ENCODE measurements around the gene EZR.

EZR gene

DNA sequence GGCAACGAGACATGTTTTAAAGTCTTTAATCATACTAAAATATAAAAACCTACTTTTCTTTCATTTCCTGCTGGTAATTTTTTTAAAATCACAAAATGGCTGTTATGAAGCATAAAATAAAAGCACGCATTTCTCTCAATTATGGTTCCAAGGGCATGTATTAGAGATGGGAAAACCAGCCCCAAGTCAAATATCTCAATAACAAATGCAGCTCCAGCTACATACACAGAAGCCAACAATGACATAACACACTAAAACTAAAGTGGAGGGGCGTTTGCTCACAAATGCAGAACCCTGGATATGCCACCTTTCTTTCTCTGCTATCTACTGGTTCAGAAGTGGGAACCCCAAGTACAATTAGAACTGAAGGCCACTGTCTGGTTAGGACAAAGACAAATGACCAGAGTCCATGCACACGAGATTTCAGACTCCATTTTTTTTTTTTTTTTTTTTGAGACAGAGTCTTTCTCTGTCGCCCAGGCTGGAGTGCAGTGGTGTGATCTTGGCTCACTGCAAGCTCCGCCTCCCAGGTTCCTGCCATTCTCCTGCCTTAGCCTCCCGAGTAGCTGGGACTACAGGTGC, 27.8 kb downstream of the EZR start:
- H3K9me2 ChIP-seq (replicated peaks; ENCODE audit: insufficient read depth, low read length) = no peaks in the 10 kb centered on the region
- H3K4me2 ChIP-seq (ENCODE audit: low read depth, low read length) = no peak overlapping the region
- peaks cover 3% of the 10 kb centered on the region; the same call in 1 of the 2 replicates for H4K20me1 ChIP-seq (ENCODE audit: insufficient read depth, low read length)
- H3K4me1 ChIP-seq (ENCODE audit: low read length) = 0 out of 2 replicates have a peak, but pooled peaks cover 6% of the 10 kb centered on the region
- H3F3A ChIP-seq (ENCODE audit: insufficient read depth, low read length) = no peaks in the 10 kb centered on the region
- no peaks in the 10 kb centered on the region for H3K36me3 ChIP-seq (replicated peaks; ENCODE audit: insufficient read depth, low read length)
- H3K27ac ChIP-seq (ENCODE audit: low read length) = no peak overlapping the region
- H3K27me3 ChIP-seq (replicated peaks; ENCODE audit: insufficient read depth, low read length) = no peaks in the 10 kb centered on the region
- no peak overlapping the region for H3K4me3 ChIP-seq (ENCODE audit: low read length)
- peaks cover 91% of the 10 kb centered on the region for H3K79me2 ChIP-seq (ENCODE audit: low read length)
- TF ChIP-seq CTCF (IDR thresholded peaks at IDR 0.05; ENCODE audit: low read length) (no peak), EZH2 (optimal IDR thresholded peaks at IDR 0.05; ENCODE audit: low read depth, low read length) (no peak), EZH2phosphoT487 (IDR thresholded peaks at IDR 0.05; ENCODE audit: low read length) (no peak)
- H3K9ac ChIP-seq (ENCODE audit: low read length) = no peak overlapping the region
- H3K9me3 ChIP-seq (replicated peaks; ENCODE audit: insufficient read depth, low read length) = no peaks in the 10 kb centered on the region
- no peak for DNase-seq
- no peak overlapping the region for H2AFZ ChIP-seq (ENCODE audit: low read length)

DNA sequence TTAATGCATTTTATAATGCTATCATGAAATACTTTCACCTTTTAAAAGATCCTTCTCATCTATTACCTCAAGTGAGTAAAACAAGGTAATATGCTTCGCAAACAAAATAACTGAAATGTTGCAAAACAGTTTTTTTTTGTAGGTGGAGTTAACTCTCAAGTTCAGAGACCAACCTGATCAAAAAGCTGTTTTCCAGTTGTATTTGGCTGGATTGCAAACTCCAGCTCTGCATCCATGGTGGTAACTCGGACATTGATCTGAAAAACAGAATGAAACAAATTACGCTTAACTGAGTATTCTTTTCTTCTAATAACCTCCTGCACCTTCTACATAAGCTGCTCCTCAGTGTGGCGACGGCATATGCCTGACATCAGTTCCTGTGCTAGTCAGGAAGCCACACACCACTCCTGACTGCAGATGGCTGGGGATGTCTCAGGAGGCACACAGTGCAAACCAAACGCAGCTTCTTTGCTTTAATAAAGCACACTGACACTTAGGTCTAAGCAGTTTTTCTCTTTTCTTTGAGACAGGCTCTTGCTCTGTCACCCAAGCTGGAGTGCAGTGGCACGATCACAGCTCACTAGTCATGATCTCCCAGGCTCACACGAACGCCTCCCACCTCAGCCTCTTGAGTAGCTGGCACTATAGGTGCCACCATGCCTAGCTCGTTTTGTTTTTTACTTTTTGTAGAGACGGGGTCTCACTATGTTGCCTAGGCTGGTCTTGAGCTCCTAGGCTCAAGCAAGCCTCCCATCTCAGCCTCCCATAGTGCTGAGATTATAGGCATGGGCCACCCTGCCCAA, 29.9 kb downstream of the EZR start:
- TF ChIP-seq EZH2phosphoT487 (IDR thresholded peaks at IDR 0.05; ENCODE audit: low read length) (no peak), EZH2 (optimal IDR thresholded peaks at IDR 0.05; ENCODE audit: low read depth, low read length) (no peak), CTCF (IDR thresholded peaks at IDR 0.05; ENCODE audit: low read length) (no peak)
- H3K27ac ChIP-seq (ENCODE audit: low read length) = no peak overlapping the region
- H3K4me2 ChIP-seq (ENCODE audit: low read depth, low read length) = no peak overlapping the region
- peaks cover 74% of the 10 kb centered on the region for H3K79me2 ChIP-seq (ENCODE audit: low read length)
- 0 out of 2 replicates have a peak, but pooled peaks cover 6% of the 10 kb centered on the region for H3K4me1 ChIP-seq (ENCODE audit: low read length)
- H2AFZ ChIP-seq (ENCODE audit: low read length) = no peak overlapping the region
- no peak for DNase-seq
- no peaks in the 10 kb centered on the region for H3K9me2 ChIP-seq (replicated peaks; ENCODE audit: insufficient read depth, low read length)
- no peak overlapping the region for H3K4me3 ChIP-seq (ENCODE audit: low read length)
- H3F3A ChIP-seq (ENCODE audit: insufficient read depth, low read length) = no peaks in the 10 kb centered on the region
- no peak overlapping the region for H3K9ac ChIP-seq (ENCODE audit: low read length)
- no peaks in the 10 kb centered on the region for H3K36me3 ChIP-seq (replicated peaks; ENCODE audit: insufficient read depth, low read length)
- H4K20me1 ChIP-seq (ENCODE audit: insufficient read depth, low read length) = peaks cover 3% of the 10 kb centered on the region; the same call in 1 of the 2 replicates
- H3K9me3 ChIP-seq (replicated peaks; ENCODE audit: insufficient read depth, low read length) = no peaks in the 10 kb centered on the region
- no peaks in the 10 kb centered on the region for H3K27me3 ChIP-seq (replicated peaks; ENCODE audit: insufficient read depth, low read length)

GRCh38 chr6:158787395-158787794, 31.8 kb downstream of the EZR start:
- H4K20me1 ChIP-seq (ENCODE audit: insufficient read depth, low read length) = peaks cover 3% of the 10 kb centered on the region; the same call in 1 of the 2 replicates
- H3K4me3 ChIP-seq (ENCODE audit: low read length) = no peak overlapping the region
- DNase-seq = no peak
- H3K79me2 ChIP-seq (ENCODE audit: low read length) = peaks cover 60% of the 10 kb centered on the region
- H3K36me3 ChIP-seq (replicated peaks; ENCODE audit: insufficient read depth, low read length) = no peaks in the 10 kb centered on the region
- no peaks in the 10 kb centered on the region for H3K9me3 ChIP-seq (replicated peaks; ENCODE audit: insufficient read depth, low read length)
- no peaks in the 10 kb centered on the region for H3K4me1 ChIP-seq (ENCODE audit: low read length)
- TF ChIP-seq CTCF (IDR thresholded peaks at IDR 0.05; ENCODE audit: low read length) = no peak
- no peak for TF ChIP-seq EZH2phosphoT487 (IDR thresholded peaks at IDR 0.05; ENCODE audit: low read length)
- TF ChIP-seq EZH2 (optimal IDR thresholded peaks at IDR 0.05; ENCODE audit: low read depth, low read length) = no peak
- no peak overlapping the region for H3K27ac ChIP-seq (ENCODE audit: low read length)
- H3F3A ChIP-seq (ENCODE audit: insufficient read depth, low read length) = no peaks in the 10 kb centered on the region
- no peak overlapping the region for H2AFZ ChIP-seq (ENCODE audit: low read length)
- no peaks in the 10 kb centered on the region for H3K9me2 ChIP-seq (replicated peaks; ENCODE audit: insufficient read depth, low read length)
- no peaks in the 10 kb centered on the region for H3K27me3 ChIP-seq (replicated peaks; ENCODE audit: insufficient read depth, low read length)
- no peak overlapping the region for H3K9ac ChIP-seq (ENCODE audit: low read length)
- H3K4me2 ChIP-seq (ENCODE audit: low read depth, low read length) = no peak overlapping the region
